Adrenal gland (tissue), 12 donors: ENCODE data around the gene BCL3. TPM values are rescaled to one million over a fixed set of nuclear protein-coding genes. Genes with fewer than 3 reads are reported as not detected.

Source experiments
- DNase-seq, 7 donors: peaks; one replicate each; pipeline ENCODE4 v3.0.0-alpha.2; 2019 to 2020
- H3K27ac ChIP-seq, 5 donors: fragments of 200-600 bp; sonication (generic) in 4 of 5; 1 replicate in 3 of 5; 2 replicates in 2 of 5; pipeline versions ENCODE4 v1.5.1 to v1.8.0; 2016 to 2020; ENCODE audit warnings: mild to moderate bottlenecking in 1 of 5
- H3K27me3 ChIP-seq: fragments of 200-600 bp; 2 replicates; pipeline ENCODE4 v1.8.0; 2021
- H3K36me3 ChIP-seq, 2 donors: fragments of 200-600 bp; replicated peaks in 1 of 2; 1 replicate in 1 of 2; 2 replicates in 1 of 2; pipeline versions ENCODE4 v1.5.1 to v1.8.0; 2018 to 2022
- H3K4me1 ChIP-seq, 2 donors: fragments of 200-600 bp; replicated peaks in 1 of 2; 1 replicate in 1 of 2; 2 replicates in 1 of 2; pipeline versions ENCODE4 v1.5.1 to v1.8.0; 2018 to 2021
- H3K4me3 ChIP-seq, 4 donors: fragments of 200-600 bp; sonication (generic) in 3 of 4; one replicate each; pipeline ENCODE4 v1.5.1; 2016 to 2018
- H3K9me3 ChIP-seq, 3 donors: fragments of 200-600 bp; sonication (generic) in 1 of 3; replicated peaks in 1 of 3; 1 replicate in 2 of 3; 2 replicates in 1 of 3; pipeline versions ENCODE4 v1.5.1 to v1.8.0; 2016 to 2021
- POLR2A ChIP-seq, 2 donors: fragments of 450-650 bp; IDR thresholded peaks; one replicate each; pipeline ENCODE4 v1.6.1; 2017; ENCODE audit warnings: antibody characterized with exemption in 2 of 2, mild to moderate bottlenecking in 2 of 2, moderate library complexity in 1 of 2
- WGBS, 4 donors: extraction: QIAGEN DNeasy Blood & Tissue Kit in 2 of 4; methylation state at CpG; one replicate each; pipeline versions ENCODE4 v1.1.5 to v1.1.7; 2013 to 2017; 5-methylcytosine and 5-hydroxymethylcytosine counted together
- intact Hi-C, 2 donors: fragments of 100-400 bp; cut with DNase I; formaldehyde crosslinking; loops; one replicate each; pipeline versions ENCODE4 v1.14.1 to v1.15.0; 2022 to 2023
- polyA plus RNA-seq, 3 donors: library from polyadenylated mRNA; stranded (reverse); fragments of 200-250 nt in 2 of 3; fragments of 350-450 nt in 1 of 3; fragmentation: Illumina TruSeq in 1 of 3; extraction: RNeasy Lipid Tissue Mini Kit (QIAGEN cat#74804) in 1 of 3; gene quantifications; one replicate each; pipeline ENCODE4 v1.2.3, GENCODE V29; 2013 to 2014
- total RNA-seq, 9 donors: library from RNA; depleted of rRNA in 4 of 9; stranded (reverse); fragments of >200 nt in 4 of 9; fragments of 120-200 nt in 1 of 9; fragmentation: NEBNext Ultra II Directional in 1 of 9; extraction: Animal tissue kit (Norgen Biotek cat#: 25700) in 1 of 9; gene quantifications; one replicate each; pipeline versions ENCODE4 v1.1.0 to v1.2.4, GENCODE V29; 2013 to 2023
- TF ChIP-seq, protein P1 (sequence below), 6 experiments: fragments of 450-650 bp in 4 of 6; fragments of 200-600 bp in 2 of 6; sonication (generic) in 1 of 6; IDR thresholded peaks; 1 replicate in 5 of 6; 2 replicates in 1 of 6; pipeline versions ENCODE4 v1.5.1 to v1.8.0; 2016 to 2021; ENCODE audit warnings: antibody characterized with exemption in 6 of 6, mild to moderate bottlenecking in 2 of 6, moderate library complexity in 1 of 6
- donor health status: healthy with polysubstance abuse.
- donor health status: Bipolar disorder and iron deficiency.
- donor health status: DM: yes; HTN: yes; CAD: no.
- donor health status: DM: no; HTN: no; CAD: no.
- donor health status: DM: no; HTN: no; CAD: no.
- donor health status: DM: yes; HTN: yes; CAD: no.

Gene BCL3
- total and polyA plus RNA-seq, 12 donors = 1.00 to 120 (median 46.7) TPM

GRCh38 chr19:44803442-44804428, 55.2 kb downstream of the BCL3 start:
- Histone ChIP-seq H3K9me3 (no peaks in the 10 kb centered on the region), H3K27me3 (no peaks in the 10 kb centered on the region), H3K4me1 (peaks cover 10 to 12% of the 10 kb centered on the region in 2 donors), H3K27ac (no peak overlapping the region), H3K4me3 (no peak overlapping the region), H3K36me3 (no peaks in the 10 kb centered on the region)
- WGBS, 4 donors = 89 to 94% (median 92%) methylated on average over 10 to 13 of the region's 13 CpGs
- DNase-seq = no peak
- TF ChIP-seq, protein P1, sequence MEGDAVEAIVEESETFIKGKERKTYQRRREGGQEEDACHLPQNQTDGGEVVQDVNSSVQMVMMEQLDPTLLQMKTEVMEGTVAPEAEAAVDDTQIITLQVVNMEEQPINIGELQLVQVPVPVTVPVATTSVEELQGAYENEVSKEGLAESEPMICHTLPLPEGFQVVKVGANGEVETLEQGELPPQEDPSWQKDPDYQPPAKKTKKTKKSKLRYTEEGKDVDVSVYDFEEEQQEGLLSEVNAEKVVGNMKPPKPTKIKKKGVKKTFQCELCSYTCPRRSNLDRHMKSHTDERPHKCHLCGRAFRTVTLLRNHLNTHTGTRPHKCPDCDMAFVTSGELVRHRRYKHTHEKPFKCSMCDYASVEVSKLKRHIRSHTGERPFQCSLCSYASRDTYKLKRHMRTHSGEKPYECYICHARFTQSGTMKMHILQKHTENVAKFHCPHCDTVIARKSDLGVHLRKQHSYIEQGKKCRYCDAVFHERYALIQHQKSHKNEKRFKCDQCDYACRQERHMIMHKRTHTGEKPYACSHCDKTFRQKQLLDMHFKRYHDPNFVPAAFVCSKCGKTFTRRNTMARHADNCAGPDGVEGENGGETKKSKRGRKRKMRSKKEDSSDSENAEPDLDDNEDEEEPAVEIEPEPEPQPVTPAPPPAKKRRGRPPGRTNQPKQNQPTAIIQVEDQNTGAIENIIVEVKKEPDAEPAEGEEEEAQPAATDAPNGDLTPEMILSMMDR (IDR thresholded peaks at IDR 0.05) = no peak
- no peak for TF ChIP-seq POLR2A (IDR thresholded peaks at IDR 0.05)
- intact Hi-C loops = loop anchor here in 1 of 2 donors (5.0 kb wide), 1 partner anchor 39 kb away; no protein-coding TSS in a partner anchor

- Histone ChIP-seq H3K4me1 (peaks cover 16 to 18% of the 10 kb centered on the region in 2 donors), H3K36me3 (no peaks in the 10 kb centered on the region), H3K9me3 (no peaks in the 10 kb centered on the region), H3K27me3 (no peaks in the 10 kb centered on the region), H3K27ac (no peak overlapping the region), H3K4me3 (no peak overlapping the region)
- DNase-seq = no peak
- intact Hi-C loops = no loop called here
- TF ChIP-seq POLR2A (IDR thresholded peaks at IDR 0.05) = no peak
- TF ChIP-seq, protein P1 (IDR thresholded peaks at IDR 0.05) = no peak
- 81 to 90% (median 84%) methylated on average over 7 of the region's 7 CpGs for WGBS, 4 donors
Measured at GRCh38 chr19:44806291-44806690, 57.8 kb downstream of the BCL3 start.

DNA sequence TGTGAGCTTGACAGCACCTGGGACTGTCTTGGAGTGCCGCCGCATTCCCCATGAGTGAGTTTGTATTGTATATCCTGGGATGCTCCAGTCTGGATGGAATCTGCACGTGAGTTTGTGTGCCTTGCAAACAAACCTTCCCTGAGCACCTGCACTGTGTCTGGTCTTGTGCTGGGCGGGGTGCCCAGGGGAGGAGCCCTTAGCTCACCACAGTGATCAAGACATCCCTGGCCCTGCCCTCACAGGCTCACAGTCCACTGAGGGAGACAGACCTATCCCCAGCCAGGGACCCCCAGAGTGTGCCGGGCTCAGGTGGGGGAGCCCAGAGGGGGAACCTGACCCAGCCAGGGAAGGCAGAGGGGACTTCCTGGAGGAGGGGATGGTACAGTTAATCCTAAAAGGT, 58.7 kb downstream of the BCL3 start:
- no peaks in the 10 kb centered on the region for H3K9me3 ChIP-seq
- 78 to 81% (median 81%) methylated on average over 5 of the region's 5 CpGs for WGBS, 4 donors
- H3K4me3 ChIP-seq = no peak overlapping the region
- peak overlapping the region in 1 of 5 donors; percentile 84 for H3K27ac ChIP-seq
- H3K36me3 ChIP-seq = no peaks in the 10 kb centered on the region
- intact Hi-C loops = no loop called here
- peak in 3 of 7 donors; percentile 21 to 33 (median 22) for DNase-seq
- H3K27me3 ChIP-seq = no peaks in the 10 kb centered on the region
- TF ChIP-seq POLR2A (IDR thresholded peaks at IDR 0.05) = no peak
- TF ChIP-seq, protein P1 (IDR thresholded peaks at IDR 0.05) = no peak
- peaks cover 16 to 18% of the 10 kb centered on the region in 2 donors for H3K4me1 ChIP-seq

DNA sequence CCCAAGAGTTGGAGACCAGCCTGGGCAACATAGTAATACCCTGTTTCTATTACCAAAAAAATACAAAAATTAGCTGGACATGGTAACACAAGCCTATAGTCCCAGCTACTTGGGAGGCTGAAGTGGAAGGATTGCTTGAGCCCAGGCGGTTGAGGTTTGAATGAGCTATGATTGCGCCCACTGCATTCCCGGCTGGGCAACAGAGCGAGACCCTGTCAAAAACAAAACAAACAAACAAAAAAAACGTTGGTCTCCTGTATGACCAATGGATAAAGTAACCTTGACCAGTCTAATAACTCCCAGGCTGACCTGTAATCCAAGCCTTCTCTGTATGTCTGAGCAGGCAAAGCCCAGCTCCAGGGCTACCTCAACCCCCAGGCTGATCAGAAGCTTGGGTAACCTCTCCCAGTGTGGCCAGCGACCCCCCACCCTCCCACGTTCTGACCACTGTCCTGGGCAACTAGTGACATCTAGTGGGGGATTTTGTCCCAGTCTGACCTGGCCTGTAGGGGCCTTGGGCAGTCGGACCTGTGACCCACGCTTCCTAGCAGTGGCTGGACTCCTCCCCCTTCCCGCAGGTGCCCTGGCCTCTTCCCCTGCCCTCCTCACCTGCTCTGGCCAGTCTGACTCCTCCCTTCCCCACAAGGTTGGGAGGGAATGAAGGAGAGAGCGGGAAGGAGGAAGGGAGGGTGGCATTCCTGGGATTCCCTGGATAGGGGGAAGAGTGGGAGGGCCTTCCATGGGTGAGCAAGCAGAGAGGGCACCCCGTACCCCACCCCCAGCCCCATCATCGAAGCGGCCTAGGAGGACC, 59.3 kb downstream of the BCL3 start:
- Histone ChIP-seq H3K36me3 (no peaks in the 10 kb centered on the region), H3K4me3 (peak overlapping the region in 1 of 4 donors; percentile 78), H3K27ac (peak overlapping the region in 3 of 5 donors; percentile 34 to 84 (median 36)), H3K4me1 (peaks cover 16 to 18% of the 10 kb centered on the region in 2 donors), H3K9me3 (no peaks in the 10 kb centered on the region), H3K27me3 (no peaks in the 10 kb centered on the region)
- WGBS, 4 donors = 25 to 29% (median 27%) methylated on average over 12 to 14 of the region's 14 CpGs
- TF ChIP-seq POLR2A (IDR thresholded peaks at IDR 0.05) = no peak
- TF ChIP-seq, protein P1 (IDR thresholded peaks at IDR 0.05) = peak in 4 of 6 experiments; percentile 26 to 40 (median 38)
- peak in 6 of 7 donors; percentile 34 to 52 (median 42) for DNase-seq
- intact Hi-C loops = no loop called here
